Stimulated activated CD8-positive, alpha-beta memory T cell treated with anti-CD3 and anti-CD28 coated beads, Interleukin-12 subunit alpha, Interleukin-12 subunit beta, amount 100 ng/mL, for 4 hours (primary cell): ENCODE measurements around the gene SH3D19.

Source experiments
- DNase-seq: peaks from one replicate; pipeline ENCODE4 v3.0.0-alpha.2; 2020; ENCODE audit warnings: low read depth

The SH3D19 gene

DNA sequence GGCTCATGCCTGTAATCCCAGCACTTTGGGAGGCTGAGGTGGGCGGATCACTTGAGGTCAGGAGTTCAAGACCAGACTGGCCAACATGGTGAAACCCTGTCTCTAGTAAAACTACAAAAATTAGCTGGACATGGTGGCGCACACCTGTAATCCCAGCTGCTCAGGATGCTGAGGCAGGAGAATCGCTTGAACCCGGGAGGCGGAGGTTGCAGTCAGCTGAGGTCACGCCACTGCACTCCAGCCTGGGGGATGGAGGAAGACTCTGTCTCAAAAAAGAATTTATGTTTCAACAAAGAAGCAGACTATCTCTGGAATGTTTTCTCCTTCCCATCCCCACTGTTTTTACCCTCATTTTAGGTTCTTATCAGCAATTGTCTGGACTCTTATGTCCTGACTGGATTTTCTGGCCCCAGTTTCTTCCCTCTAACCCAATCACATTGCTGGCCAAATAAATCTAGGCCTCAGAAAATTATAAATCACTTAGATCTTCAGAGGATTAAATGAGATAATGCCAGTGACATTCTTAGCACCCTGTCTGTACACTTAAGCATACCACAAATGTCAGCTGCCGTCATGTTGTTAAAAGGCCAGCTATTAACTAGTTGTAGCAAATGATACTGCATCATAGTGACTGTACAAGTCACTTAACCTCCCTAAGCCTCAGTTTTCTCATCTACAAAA lies 93.3 kb downstream of the SH3D19 start:
- DNase-seq: no peak

DNA sequence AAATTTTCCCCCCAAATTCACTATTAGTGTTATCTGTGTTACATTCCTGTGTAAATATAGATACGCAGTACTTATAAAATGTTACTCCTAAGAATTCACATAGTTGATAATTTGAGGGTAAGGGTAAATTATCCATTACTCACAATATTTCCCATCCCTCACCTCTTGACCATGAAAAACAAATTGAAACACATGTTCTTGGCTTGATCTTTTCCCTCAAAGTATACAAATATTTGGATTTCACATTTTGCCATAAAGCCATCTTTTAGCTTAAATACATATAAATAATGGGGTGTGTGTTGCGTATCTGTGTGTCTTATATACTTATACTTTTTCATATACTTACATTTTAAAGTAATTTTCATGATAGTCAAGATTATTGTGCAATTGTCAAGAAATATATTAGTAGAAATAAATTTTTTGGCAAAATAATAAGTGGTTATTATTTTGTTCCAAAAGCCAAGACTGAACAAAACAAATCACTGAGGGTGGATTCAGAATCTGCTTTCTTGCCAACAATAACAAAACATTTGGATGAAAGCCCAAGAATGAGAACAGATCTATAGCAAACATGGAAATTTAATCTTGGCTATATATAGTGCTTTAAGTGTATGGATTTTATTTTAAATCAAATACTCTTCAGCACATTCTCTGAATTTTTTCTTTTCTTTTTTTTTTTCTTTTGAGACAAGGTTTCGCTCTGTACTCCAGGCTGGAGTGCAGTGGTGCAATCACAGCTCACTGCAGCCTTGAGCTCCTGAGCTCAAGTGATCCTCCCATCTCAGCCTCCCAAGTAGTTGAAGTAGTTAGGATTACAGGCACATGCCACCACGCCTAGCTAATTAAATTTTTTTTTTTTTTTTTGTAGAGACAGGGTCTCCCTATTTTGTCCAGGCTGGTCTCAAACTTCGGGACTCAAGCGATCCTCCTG lies 97.0 kb downstream of the SH3D19 start:
- no peak for DNase-seq

GRCh38 chr4:151227731-151228130 lies 97.7 kb downstream of the SH3D19 start:
- DNase-seq: no peak

- no peak for DNase-seq
These were observed 98.2 kb downstream of the SH3D19 start for GRCh38 chr4:151227172-151227571.

DNA sequence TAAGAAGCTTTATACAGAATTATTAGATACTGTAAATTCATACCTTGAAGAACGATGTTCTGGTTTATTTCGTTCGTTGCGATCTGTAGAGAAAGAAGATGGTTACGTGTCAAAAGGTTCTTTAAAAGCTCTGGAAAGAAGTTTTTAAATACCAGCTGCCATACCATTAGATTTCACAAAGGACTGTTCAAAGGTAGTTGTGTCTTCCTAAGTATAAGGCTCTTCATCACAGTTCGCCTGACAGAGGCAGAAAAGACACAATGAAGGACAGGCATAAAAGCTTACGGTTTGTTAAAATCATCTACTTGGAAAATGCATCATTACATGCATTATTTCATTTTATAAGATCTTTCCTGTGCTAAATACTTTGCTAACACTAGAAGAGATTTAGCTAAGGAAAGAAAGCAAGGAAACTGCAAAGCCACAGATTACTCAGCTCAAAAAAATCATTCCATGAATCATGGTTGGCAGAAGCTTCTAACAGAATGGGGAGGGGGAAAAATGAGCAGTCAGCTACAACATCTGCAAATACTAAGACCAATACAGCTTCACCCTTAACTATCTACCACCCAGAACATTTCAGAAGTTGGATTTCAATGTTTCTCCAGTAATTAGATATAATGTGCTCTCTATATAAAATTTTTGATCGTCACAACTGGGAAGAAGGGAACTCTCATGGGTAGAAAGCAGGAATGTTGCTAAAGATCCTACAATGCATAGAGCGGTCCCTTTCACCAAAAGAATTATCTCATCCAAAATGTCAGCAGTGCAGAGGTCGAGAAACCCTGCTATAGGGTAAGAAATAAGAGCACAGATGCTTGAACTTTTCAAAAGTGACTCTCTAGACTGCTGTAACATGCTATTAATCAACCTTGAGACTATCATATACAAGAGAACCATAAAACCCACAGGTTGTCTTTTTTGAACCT lies 99.1 kb downstream of the SH3D19 start:
- no peak for DNase-seq

DNA sequence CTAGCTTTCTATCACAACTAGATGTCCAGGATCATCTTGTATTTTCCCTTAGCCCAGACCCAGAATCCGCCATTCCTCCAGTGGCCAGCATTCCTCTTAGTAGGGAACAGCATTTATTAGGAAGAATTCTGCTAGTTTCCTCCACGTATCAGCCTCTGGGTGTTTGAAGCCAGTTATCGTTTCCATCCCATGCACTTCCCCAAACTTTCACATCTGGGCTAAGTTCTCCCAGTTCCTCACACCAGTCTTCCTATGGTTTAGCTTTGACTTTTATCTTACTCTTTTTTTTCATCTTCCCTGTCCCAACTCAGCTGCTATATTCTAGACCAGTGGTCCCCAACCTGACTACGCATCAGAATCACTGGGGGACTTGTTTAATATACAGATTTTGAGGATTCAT lies 101.9 kb downstream of the SH3D19 start:
- DNase-seq: no peak

DNA sequence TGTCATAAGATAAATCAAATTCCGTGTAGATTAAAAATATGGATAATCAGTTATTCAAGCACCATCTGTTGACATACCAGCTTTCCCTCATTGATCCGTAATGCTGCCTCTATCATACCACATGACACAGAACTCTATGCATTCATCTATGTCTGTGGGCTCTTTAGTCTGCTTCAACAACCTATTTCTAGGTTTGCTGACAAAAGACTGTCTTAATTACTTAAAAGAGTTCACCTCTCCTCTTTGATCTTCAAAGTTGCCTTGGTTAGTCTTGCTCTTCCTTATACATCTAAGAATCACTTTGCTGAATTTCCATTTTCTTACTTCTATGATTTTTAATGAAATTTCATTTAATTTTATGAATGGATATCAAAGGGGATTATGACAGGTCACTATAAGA lies 105.5 kb downstream of the SH3D19 start:
- DNase-seq: no peak

GRCh38 chr4:151219091-151219490 lies 106.3 kb downstream of the SH3D19 start:
- no peak for DNase-seq

DNA sequence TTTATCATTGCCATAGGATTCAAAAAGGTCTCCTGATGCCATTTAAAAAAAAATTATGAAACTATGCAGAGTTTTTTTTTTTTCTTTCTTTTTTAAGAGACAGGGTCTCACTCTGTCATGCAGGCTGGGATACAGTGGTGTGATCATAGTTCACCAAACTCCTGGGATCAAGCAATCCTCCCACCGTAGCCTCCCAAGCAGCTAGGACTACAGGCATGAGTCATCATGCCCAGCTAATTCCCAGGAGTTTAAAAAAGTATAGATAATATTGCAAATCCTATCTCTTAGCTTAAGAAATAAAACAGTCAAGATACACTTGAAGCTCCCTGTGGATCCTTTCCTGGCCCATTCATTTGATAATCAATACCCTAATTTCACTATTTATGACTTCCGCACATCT lies 107.1 kb downstream of the SH3D19 start:
- no peak for DNase-seq

DNA sequence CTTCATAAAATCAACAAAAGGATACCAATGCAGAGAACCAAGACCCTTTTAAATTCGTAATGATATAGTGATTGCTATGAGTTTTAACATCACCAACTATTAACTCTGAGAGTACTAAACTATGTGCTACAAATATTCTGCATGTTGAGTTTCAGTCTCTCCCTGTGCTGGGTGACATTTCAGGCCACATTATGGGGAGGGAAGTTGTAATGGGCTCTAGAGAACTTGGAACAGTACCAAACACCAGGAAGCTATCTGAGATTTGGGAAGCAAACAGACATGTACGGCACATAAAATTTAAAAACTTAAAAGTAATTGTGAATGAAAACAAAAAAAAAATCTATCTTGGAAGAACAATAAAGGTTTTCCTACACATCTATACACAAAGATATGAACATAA lies 108.1 kb downstream of the SH3D19 start:
- DNase-seq: no peak

GRCh38 chr4:151215295-151215694 lies 110.1 kb downstream of the SH3D19 start:
- DNase-seq: no peak

DNA sequence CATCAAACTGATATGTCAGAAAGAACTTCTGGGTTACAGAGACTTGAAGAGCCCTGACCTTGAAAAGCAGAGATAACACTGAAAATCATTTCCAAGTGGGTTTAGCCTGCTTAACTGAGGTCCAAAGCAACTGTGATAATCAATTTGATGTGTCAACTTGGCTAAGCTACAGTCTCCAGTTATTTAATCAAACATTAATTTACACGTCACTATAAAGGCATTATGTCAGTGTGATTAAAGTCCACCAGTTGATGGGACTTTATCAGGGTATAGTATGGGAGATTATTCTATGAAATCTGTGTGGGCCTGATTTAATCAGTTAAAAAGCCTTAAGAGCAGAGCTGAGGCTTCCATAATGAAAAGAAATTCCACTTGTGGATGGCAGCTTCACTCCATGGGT lies 117.5 kb downstream of the SH3D19 start:
- no peak for DNase-seq

DNA sequence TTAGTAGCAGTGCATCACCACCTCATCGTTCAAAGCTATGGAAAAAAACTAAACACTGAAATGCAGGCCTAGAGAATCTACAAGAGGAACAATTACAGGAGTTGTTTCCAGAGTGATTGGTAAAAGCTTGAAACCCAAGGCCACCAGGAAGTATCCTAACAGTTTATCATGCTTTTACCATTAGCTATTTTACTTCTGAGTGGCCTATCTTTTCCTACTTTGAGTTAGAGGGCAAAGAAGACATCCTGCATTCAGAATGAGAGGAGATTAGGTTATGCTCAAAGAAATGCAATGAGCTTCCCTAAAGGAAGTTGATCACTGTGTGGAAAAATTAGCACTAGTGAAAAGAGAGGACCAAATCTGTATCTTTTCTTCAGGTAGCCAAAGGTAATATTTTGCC lies 118.2 kb downstream of the SH3D19 start:
- DNase-seq: no peak

- DNase-seq: no peak
These were observed 119.0 kb downstream of the SH3D19 start for GRCh38 chr4:151206241-151207005.

GRCh38 chr4:151205722-151206121 lies 119.7 kb downstream of the SH3D19 start:
- no peak for DNase-seq

GRCh38 chr4:151204925-151205524 lies 120.4 kb downstream of the SH3D19 start:
- DNase-seq: no peak

- no peak for DNase-seq
These were observed 122.5 kb downstream of the SH3D19 start for GRCh38 chr4:151202851-151203455.

DNA sequence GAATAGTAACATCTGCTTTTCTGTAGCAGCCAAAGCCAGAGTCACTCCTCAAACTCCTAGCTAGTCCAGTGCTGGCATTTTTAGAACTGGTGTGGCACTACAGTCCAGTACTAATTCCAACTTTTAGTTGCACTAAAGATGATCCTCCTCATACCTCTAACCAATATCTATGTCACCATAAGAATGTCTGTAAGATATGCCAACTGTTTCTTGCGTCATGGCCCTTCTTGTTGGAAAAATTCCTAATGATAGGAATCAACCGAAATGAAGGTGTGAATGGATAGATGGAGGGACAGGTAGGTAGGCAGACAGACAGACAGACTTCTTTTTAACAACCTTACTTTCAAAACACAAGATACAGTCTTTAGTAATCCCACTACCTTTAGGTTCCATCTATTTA lies 123.0 kb downstream of the SH3D19 start:
- DNase-seq: no peak

GRCh38 chr4:151199319-151200190 lies 125.8 kb downstream of the SH3D19 start:
- no peak for DNase-seq

DNA sequence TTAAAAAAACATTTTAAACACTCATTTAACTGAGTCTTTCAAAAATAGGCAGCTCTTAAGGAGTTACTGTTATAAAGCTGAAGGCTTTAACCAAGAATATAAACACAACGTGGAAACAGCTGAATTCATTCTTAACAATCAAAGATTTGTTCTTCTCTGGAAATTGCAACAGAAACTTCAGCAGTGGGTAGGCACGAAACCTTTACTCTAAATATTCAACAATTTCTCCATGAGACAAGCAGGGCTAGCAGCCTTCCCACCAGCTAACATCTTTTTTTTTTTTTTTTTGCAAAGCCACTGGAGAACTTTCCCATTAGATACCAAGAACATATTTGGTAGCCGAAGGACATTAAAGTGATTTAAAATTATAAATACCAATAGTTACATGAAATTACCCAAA lies 126.7 kb downstream of the SH3D19 start:
- DNase-seq: no peak
